Calu3 (cell line): ENCODE data around the gene RCOR1. TPM values are rescaled to one million over a fixed set of nuclear protein-coding genes. Genes with fewer than 3 reads are reported as not detected.
"Not testable (repeated sequence)": the region's sequence is repeated elsewhere in the genome, so short reads cannot be mapped to it uniquely, and the experiment has no call there.

Experiments
- BruUV-seq: library from RNA; stranded (reverse); fragments of 400-500 nt; replicated peaks from 2 replicates; lab custom pipeline; 2021; lab: Mats Ljungman, UMichigan
- CTCF ChIA-PET: fragments of 300-600 bp; sonication (Branson Sonifier 250); formaldehyde crosslinking; loops from one replicate; lab custom pipeline; 2022; ENCODE audit warnings: antibody characterized with exemption; lab: Charles Lee
- DNase-seq: peaks from one replicate; pipeline ENCODE4 v3.0.0; 2022
- H3K27ac Mint-ChIP-seq: one replicate; pipeline ENCODE4 v1.8.0; 2022; ENCODE audit warnings: mixed read lengths; ENCODE audit not compliant: unreplicated experiment
- H3K27me3 Mint-ChIP-seq: one replicate; pipeline ENCODE4 v1.8.0; 2022; ENCODE audit warnings: mixed read lengths; ENCODE audit not compliant: unreplicated experiment
- H3K36me3 Mint-ChIP-seq: one replicate; pipeline ENCODE4 v1.8.0; 2022; ENCODE audit warnings: mild to moderate bottlenecking, moderate library complexity, mixed read lengths; ENCODE audit not compliant: insufficient read depth, unreplicated experiment
- H3K4me1 Mint-ChIP-seq: one replicate; pipeline ENCODE4 v1.8.0; 2022; ENCODE audit warnings: mild to moderate bottlenecking, low read depth, mixed read lengths; ENCODE audit not compliant: unreplicated experiment
- H3K4me3 Mint-ChIP-seq: one replicate; pipeline ENCODE4 v1.8.0; 2022; ENCODE audit warnings: mild to moderate bottlenecking, low read depth, moderate library complexity, mixed read lengths; ENCODE audit not compliant: unreplicated experiment
- H3K9me3 Mint-ChIP-seq: one replicate; pipeline ENCODE4 v1.8.0; 2022; ENCODE audit warnings: low read depth, mixed read lengths; ENCODE audit not compliant: unreplicated experiment
- intact Hi-C: fragments of 100-400 bp; cut with micrococcal nuclease; formaldehyde crosslinking; loops from one replicate; pipeline ENCODE4 v1.10.0; 2022; ENCODE audit not compliant: unreplicated experiment
- total RNA-seq: library from RNA; stranded (reverse); gene quantifications from 2 replicates; pipeline ENCODE4 v1.2.3, GENCODE V29; 2022
- TF ChIP-seq, protein P1 (sequence below): fragments of 200-600 bp; IDR thresholded peaks from one replicate; pipeline ENCODE4 v1.8.0; 2022; ENCODE audit warnings: antibody characterized with exemption; ENCODE audit not compliant: unreplicated experiment

Gene RCOR1
- total RNA-seq, 1 experiment from 2014 or later = 28.6 TPM

DNA sequence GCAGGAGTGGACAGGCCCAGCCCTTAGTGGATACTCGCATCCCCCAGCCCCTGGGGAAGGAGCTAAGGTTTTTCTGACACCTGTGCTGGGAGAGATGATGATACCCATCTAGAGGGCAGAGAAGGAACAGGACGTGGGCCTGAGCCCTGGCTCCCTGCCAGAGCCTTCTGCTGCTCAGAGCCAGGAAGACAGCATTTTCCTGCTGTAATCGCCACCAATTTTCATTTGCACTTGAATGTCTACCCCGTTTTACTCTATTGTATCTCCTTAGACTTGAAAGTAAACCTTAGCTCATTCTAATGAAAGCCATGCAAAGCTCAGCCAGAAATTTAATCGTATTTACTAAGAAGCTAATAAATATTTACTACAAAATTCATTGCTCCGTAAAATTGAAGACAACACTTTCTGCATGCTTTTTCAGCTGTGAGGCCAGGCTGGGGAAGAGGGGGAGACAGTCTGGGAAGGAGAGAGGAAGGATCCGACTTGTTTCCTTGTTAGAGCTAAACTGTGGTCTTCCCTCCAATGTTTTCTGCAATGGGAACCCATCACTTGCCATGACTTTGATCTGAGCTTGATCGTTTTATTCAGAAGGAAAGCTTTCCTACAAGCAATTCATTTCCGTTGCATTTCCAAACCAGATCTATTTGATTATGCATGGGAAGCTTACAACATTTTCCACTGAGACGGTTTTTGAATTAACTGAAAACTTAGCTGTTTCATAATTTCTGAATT is 167.2 kb downstream of the RCOR1 start:
- Mint-ChIP-seq H3K36me3 (peaks cover 8% of the 10 kb centered on the region), H3K27ac (no peak overlapping the region), H3K4me1 (no peaks in the 10 kb centered on the region), H3K9me3 (no peaks in the 10 kb centered on the region), H3K27me3 (peaks cover 22% of the 10 kb centered on the region), H3K4me3 (no peak overlapping the region)
- BruUV-seq = no TSS peak
- DNase-seq = no peak
- TF ChIP-seq, protein P1, sequence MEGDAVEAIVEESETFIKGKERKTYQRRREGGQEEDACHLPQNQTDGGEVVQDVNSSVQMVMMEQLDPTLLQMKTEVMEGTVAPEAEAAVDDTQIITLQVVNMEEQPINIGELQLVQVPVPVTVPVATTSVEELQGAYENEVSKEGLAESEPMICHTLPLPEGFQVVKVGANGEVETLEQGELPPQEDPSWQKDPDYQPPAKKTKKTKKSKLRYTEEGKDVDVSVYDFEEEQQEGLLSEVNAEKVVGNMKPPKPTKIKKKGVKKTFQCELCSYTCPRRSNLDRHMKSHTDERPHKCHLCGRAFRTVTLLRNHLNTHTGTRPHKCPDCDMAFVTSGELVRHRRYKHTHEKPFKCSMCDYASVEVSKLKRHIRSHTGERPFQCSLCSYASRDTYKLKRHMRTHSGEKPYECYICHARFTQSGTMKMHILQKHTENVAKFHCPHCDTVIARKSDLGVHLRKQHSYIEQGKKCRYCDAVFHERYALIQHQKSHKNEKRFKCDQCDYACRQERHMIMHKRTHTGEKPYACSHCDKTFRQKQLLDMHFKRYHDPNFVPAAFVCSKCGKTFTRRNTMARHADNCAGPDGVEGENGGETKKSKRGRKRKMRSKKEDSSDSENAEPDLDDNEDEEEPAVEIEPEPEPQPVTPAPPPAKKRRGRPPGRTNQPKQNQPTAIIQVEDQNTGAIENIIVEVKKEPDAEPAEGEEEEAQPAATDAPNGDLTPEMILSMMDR = no peak
- CTCF ChIA-PET = interaction anchor here (0.6 to 0.8 kb wide), 2 partner anchors 11 to 65 kb away, joined by 3 to 5 read pairs; no protein-coding TSS in a partner anchor
- intact Hi-C loops = no loop called here

DNA sequence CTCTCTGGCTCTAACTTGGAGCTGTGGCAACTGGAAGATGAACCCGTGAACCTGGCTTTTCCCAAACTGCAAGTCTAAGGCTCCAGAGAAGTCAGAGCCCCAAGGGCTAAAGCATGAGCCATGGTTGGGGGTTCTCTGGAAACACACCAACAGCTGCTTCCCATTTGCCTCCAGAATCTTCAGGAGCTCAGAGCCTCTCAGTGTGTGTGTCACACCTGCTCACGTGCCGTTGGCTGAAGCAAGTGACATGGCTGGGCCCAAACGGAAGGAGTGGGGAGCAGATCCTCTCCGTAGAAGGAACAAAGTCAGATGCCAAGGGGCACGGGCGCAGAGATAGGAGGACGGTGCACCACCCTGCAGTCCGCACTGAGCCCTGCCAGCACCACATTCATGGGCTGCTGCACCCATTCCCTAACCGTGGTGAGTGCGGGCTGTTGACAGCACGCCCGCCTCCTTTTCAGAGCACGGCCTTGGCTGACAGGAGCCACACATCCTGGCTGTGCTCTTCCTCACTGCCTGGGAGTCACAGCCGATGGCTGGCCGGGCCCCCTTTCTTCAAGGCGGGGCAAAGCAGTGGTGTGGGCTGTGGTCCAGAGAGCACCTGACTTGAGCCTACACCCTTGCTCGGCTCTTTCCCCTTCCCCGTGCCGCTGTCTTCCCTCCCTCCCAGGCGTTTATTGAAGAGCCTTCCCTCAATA is 168.2 kb downstream of the RCOR1 start:
- Mint-ChIP-seq H3K27ac (no peak overlapping the region), H3K36me3 (peaks cover under 1% of the 10 kb centered on the region), H3K4me3 (no peak overlapping the region), H3K27me3 (peaks cover 22% of the 10 kb centered on the region), H3K9me3 (no peaks in the 10 kb centered on the region), H3K4me1 (no peaks in the 10 kb centered on the region)
- intact Hi-C loops = no loop called here
- DNase-seq = no peak
- CTCF ChIA-PET = interaction anchor here (0.6 to 0.8 kb wide), 2 partner anchors 66 to 254 kb away, joined by 3 to 4 read pairs; no protein-coding TSS in a partner anchor
- no TSS peak for BruUV-seq
- TF ChIP-seq, protein P1 = no peak

DNA sequence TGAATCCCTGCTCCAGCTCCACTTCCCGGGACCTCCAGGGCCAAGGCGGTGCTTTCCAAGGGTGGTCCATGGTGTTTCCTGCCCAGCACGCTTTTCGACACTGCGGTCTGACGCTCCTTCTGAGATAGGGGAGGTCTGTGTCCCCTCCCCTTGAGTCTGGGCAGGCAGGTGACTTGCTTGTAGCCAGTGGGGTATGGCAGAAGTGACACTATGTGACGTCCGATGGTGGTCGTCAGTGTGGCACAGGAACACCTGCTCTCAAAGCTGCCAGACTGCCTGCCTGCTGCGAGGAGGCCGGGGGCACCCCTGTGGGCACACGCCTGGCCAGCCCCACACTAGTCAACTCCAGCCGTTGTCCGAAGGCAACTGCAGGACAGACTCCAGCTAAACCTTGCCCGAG is 168.8 kb downstream of the RCOR1 start:
- no peaks in the 10 kb centered on the region for H3K36me3 Mint-ChIP-seq
- CTCF ChIA-PET = interaction anchor here (0.6 kb wide), 1 partner anchor 254 kb away, joined by 4 read pairs; no protein-coding TSS in a partner anchor
- H3K4me3 Mint-ChIP-seq = no peak overlapping the region
- no peaks in the 10 kb centered on the region for H3K4me1 Mint-ChIP-seq
- H3K27me3 Mint-ChIP-seq = peaks cover 22% of the 10 kb centered on the region
- no peak for DNase-seq
- H3K9me3 Mint-ChIP-seq = no peaks in the 10 kb centered on the region
- TF ChIP-seq, protein P1 = no peak
- no peak overlapping the region for H3K27ac Mint-ChIP-seq
- BruUV-seq = no TSS peak
- intact Hi-C loops = no loop called here

DNA sequence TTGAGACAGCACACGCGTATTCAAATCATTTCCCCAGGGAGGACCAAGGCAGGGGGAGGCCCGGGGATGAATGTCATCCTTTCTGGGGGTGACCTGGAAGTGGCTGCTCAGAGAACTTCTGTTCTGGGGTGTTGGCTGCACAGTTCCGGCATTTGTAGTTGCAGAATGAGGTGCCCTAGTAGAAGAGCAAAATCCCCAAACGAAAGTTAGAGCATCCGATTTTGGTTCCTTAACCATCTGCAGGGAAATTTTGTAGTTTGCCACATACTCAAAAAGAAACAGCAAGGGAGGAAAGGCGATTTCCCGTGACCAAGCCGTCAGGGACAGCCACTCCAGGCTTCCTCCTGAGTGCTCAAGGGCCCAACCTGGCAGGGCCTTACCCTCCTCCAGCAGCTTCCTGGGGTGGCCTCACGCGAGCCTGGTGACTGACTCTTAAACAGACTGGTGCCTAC is 171.8 kb downstream of the RCOR1 start:
- peaks cover 27% of the 10 kb centered on the region for H3K27me3 Mint-ChIP-seq
- no peak overlapping the region for H3K4me3 Mint-ChIP-seq
- H3K9me3 Mint-ChIP-seq = no peaks in the 10 kb centered on the region
- TF ChIP-seq, protein P1 = no peak
- H3K4me1 Mint-ChIP-seq = no peaks in the 10 kb centered on the region
- no peaks in the 10 kb centered on the region for H3K36me3 Mint-ChIP-seq
- intact Hi-C loops = no loop called here
- no peak overlapping the region for H3K27ac Mint-ChIP-seq
- no peak for DNase-seq
- CTCF ChIA-PET = no interaction called here
- BruUV-seq = no TSS peak

DNA sequence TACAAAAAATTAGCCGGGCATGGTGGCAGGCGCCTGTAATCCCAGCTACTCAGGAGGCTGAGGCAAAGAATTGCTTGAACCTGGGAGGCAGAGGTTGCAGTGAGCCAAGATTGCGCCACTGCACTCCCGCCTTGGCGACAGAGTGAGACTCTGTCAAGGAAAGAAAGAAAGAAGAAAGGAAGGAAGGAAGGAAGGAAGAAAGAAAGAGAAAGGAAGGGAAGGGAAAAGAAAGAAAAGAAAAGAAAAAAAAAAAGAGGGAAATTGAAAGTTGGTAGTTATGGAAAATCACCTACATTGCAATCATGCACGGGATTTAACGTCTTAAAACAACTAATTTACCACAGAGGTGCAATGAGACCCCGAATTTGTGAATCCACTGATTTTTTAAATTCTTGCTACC is 173.3 kb downstream of the RCOR1 start:
- BruUV-seq, H3K4me1 Mint-ChIP-seq, CTCF ChIA-PET, DNase-seq, H3K4me3 Mint-ChIP-seq, H3K27ac Mint-ChIP-seq, H3K9me3 Mint-ChIP-seq, intact Hi-C loops, H3K36me3 Mint-ChIP-seq: not testable (repeated sequence)
- H3K27me3 Mint-ChIP-seq = peaks cover 30% of the 10 kb centered on the region
